ENCODE data around the gene GPC6.

GRCh38 chr13:93926425-93926824 lies 699.8 kb downstream of the GPC6 start:
- no peak for TF ChIP-seq POLR2A (IDR thresholded peaks at IDR 0.05)
- TF ChIP-seq CTCF (IDR thresholded peaks at IDR 0.05 in 8 of 11, conservative IDR thresholded peaks at IDR 0.05 in 3 of 11) = no peak
